H1 (cell line): ENCODE data around the gene PER2. TPM values are rescaled to one million over a fixed set of nuclear protein-coding genes. Genes with fewer than 3 reads are reported as not detected.

Experiments used
- CTCF ChIP-seq, 3 experiments: IDR thresholded peaks; 1 replicate in 2 of 3; 2 replicates in 1 of 3; pipeline versions ENCODE4 v1.5.1 to v1.6.1; 2011; ENCODE audit warnings: low read length in 3 of 3, mild to moderate bottlenecking in 3 of 3, inconsistent platforms in 2 of 3, low read depth in 1 of 3, moderate library complexity in 1 of 3; ENCODE audit not compliant: insufficient read depth in 1 of 3; ENCODE audit errors: control extremely low read depth in 1 of 3
- GABPA ChIP-seq: IDR thresholded peaks from 2 replicates; pipeline ENCODE4 v1.6.1; 2011; ENCODE audit warnings: mild to moderate bottlenecking, low read length, moderate library complexity, borderline replicate concordance; ENCODE audit not compliant: insufficient read depth
- HDAC6 ChIP-seq: IDR thresholded peaks from one replicate; pipeline ENCODE4 v1.7.1; 2012; ENCODE audit warnings: low read depth, mild to moderate bottlenecking, inconsistent platforms, low read length, moderate library complexity
- RAD21 ChIP-seq, 2 experiments: IDR thresholded peaks in 1 of 2; conservative IDR thresholded peaks in 1 of 2; 2 replicates each; pipeline ENCODE4 v1.6.1; 2011; ENCODE audit warnings: low read depth in 2 of 2, low read length in 2 of 2, improper control_type of control experiment in 1 of 2, inconsistent platforms in 1 of 2, mild to moderate bottlenecking in 1 of 2, moderate library complexity in 1 of 2
- SAP30 ChIP-seq: fragments of 300-600 bp; sonication (generic); IDR thresholded peaks from 2 replicates; pipeline ENCODE4 v1.7.1; 2012; ENCODE audit warnings: low read length, moderate library complexity, mild to moderate bottlenecking, inconsistent platforms; ENCODE audit not compliant: insufficient read depth, insufficient replicate concordance
- polyA plus RNA-seq, 7 experiments: library from polyadenylated mRNA; depleted of rRNA in 3 of 7; stranded (reverse) in 5 of 7; unstranded in 2 of 7; fragments of >200 nt in 5 of 7; fragments of 200-250 nt in 2 of 7; gene quantifications; 1 replicate in 5 of 7; 2 replicates in 1 of 7; 4 replicates in 1 of 7; pipeline versions ENCODE4 v1.2.1 to v1.2.3, GENCODE V29; 2011 to 2013; ENCODE audit warnings: missing spikeins in 2 of 7, mixed read lengths in 2 of 7
- total RNA-seq: library from RNA; stranded (reverse); fragmentation: NEBNext Ultra II Directional; extraction: Animal tissue kit (Norgen Biotek cat#: 25700); gene quantifications from 2 replicates; pipeline ENCODE4 v1.2.1, GENCODE V29; 2021

The PER2 gene
- total and polyA plus RNA-seq, 2 of the 8 experiments (the other 6 are each of a cell fraction or from before 2014, with no cell fraction given): 0.91 to 5.5 TPM

GRCh38 chr2:238299803-238300202, 11.4 kb upstream of the PER2 start (continued):
- TF ChIP-seq RAD21 (IDR thresholded peaks at IDR 0.05 in 1 of 2, conservative IDR thresholded peaks at IDR 0.05 in 1 of 2; ENCODE audit: low read depth in 2 of 2, low read length in 2 of 2) (no peak), GABPA (no peak), CTCF (IDR thresholded peaks at IDR 0.05; ENCODE audit: control extremely low read depth in 1 of 3, insufficient read depth in 1 of 3, low read depth in 1 of 3, low read length in 3 of 3) (no peak), SAP30 (no peak), HDAC6 (no peak)
- TF ChIP-seq, all 59 proteins: peak for 0
